ENCODE measurements around the gene SDK1. TPM values are rescaled to one million over a fixed set of nuclear protein-coding genes. Genes with fewer than 3 reads are reported as not detected.

SDK1 gene
- total RNA-seq, 4 donors from 2014 or later = 1.3 to 5.0 (median 2.0) TPM

- no peak overlapping the region for H3K4me3 ChIP-seq (replicated peaks in 1 of 3)
- no peaks in the 10 kb centered on the region for H3K36me3 ChIP-seq
- no peaks in the 10 kb centered on the region for H3K9me3 ChIP-seq
- intact Hi-C loops (cut with DNase I) = no loop called here
- H3K27ac ChIP-seq = no peak overlapping the region
- no peaks in the 10 kb centered on the region for H3K4me1 ChIP-seq
- WGBS, 2 donors = 91 to 92% methylated on average over 7 of the region's 7 CpGs
- no peak for DNase-seq
- no peaks in the 10 kb centered on the region for H3K27me3 ChIP-seq
- TF ChIP-seq POLR2A (IDR thresholded peaks at IDR 0.05) (no peak), CTCF (IDR thresholded peaks at IDR 0.05) (no peak)
Measured at GRCh38 chr7:3370921-3371320, 69.9 kb downstream of the SDK1 start.

- Histone ChIP-seq H3K9me3 (no peaks in the 10 kb centered on the region), H3K27me3 (no peaks in the 10 kb centered on the region), H3K27ac (no peak overlapping the region), H3K36me3 (no peaks in the 10 kb centered on the region), H3K4me3 (replicated peaks in 1 of 3) (no peak overlapping the region), H3K4me1 (no peaks in the 10 kb centered on the region)
- DNase-seq = no peak
- intact Hi-C loops (cut with DNase I) = no loop called here
- TF ChIP-seq CTCF (IDR thresholded peaks at IDR 0.05) = no peak
- TF ChIP-seq POLR2A (IDR thresholded peaks at IDR 0.05) = no peak
- 65 to 76% methylated on average over 4 of the region's 4 CpGs for WGBS, 2 donors
Measured at GRCh38 chr7:3371601-3372000, 70.5 kb downstream of the SDK1 start.

- Histone ChIP-seq H3K27ac (no peak overlapping the region), H3K27me3 (no peaks in the 10 kb centered on the region), H3K9me3 (no peaks in the 10 kb centered on the region), H3K4me3 (replicated peaks in 1 of 3) (no peak overlapping the region), H3K4me1 (no peaks in the 10 kb centered on the region), H3K36me3 (no peaks in the 10 kb centered on the region)
- TF ChIP-seq CTCF (IDR thresholded peaks at IDR 0.05) = no peak
- no peak for TF ChIP-seq POLR2A (IDR thresholded peaks at IDR 0.05)
- intact Hi-C loops (cut with DNase I) = no loop called here
- DNase-seq = no peak
- 77 to 82% methylated on average over 2 of the region's 2 CpGs for WGBS, 2 donors
Measured at GRCh38 chr7:3374239-3374638, 73.2 kb downstream of the SDK1 start.

- WGBS, 2 donors = 57 to 64% methylated on average over 12 to 18 of the region's 18 CpGs
- TF ChIP-seq POLR2A (IDR thresholded peaks at IDR 0.05) = no peak
- TF ChIP-seq CTCF (IDR thresholded peaks at IDR 0.05) = no peak
- no peak overlapping the region for H3K27ac ChIP-seq
- DNase-seq = no peak
- H3K4me3 ChIP-seq (replicated peaks in 1 of 3) = no peak overlapping the region
- no peaks in the 10 kb centered on the region for H3K36me3 ChIP-seq
- no peaks in the 10 kb centered on the region for H3K27me3 ChIP-seq
- intact Hi-C loops (cut with DNase I) = no loop called here
- H3K4me1 ChIP-seq = no peaks in the 10 kb centered on the region
- no peaks in the 10 kb centered on the region for H3K9me3 ChIP-seq
Measured at GRCh38 chr7:3378390-3379150, 77.5 kb downstream of the SDK1 start.

- DNase-seq = no peak
- no peaks in the 10 kb centered on the region for H3K4me1 ChIP-seq
- no peaks in the 10 kb centered on the region for H3K9me3 ChIP-seq
- TF ChIP-seq CTCF (IDR thresholded peaks at IDR 0.05) (no peak), POLR2A (IDR thresholded peaks at IDR 0.05) (no peak)
- no peak overlapping the region for H3K27ac ChIP-seq
- no peaks in the 10 kb centered on the region for H3K27me3 ChIP-seq
- 81 to 88% methylated on average over 4 of the region's 4 CpGs for WGBS, 2 donors
- intact Hi-C loops (cut with DNase I) = no loop called here
- H3K36me3 ChIP-seq = no peaks in the 10 kb centered on the region
- H3K4me3 ChIP-seq (replicated peaks in 1 of 3) = no peak overlapping the region
Measured at GRCh38 chr7:3380034-3380433, 79.0 kb downstream of the SDK1 start.
